A549 (cell line): ENCODE results near the gene MPHOSPH9. TPM values are rescaled to one million over a fixed set of nuclear protein-coding genes. Genes with fewer than 3 reads are reported as not detected.
A peak's percentile ranks its signal among the peaks of the same experiment; 100 is the strongest.
"Not testable (repeated sequence)": the region's sequence is repeated elsewhere in the genome, so short reads cannot be mapped to it uniquely, and the experiment has no call there.

Experiments
- ATAC-seq, 2 experiments: fragments of 200-7000 bp in 1 of 2; fragments of >200 bp in 1 of 2; cut with Nextera tagmentation in 1 of 2; cut with Tn5 transposase in 1 of 2; 3 replicates each; pipeline versions ENCODE4 v1.8.0 to v1.9.1; 2018 to 2020; ENCODE audit warnings: mild to moderate bottlenecking in 1 of 2, moderate library complexity in 1 of 2
- CTCF ChIA-PET: fragments of 300-600 bp; sonication (Branson Sonifier 250); formaldehyde crosslinking; extraction: SDS; loops from one replicate; lab custom pipeline; 2021; ENCODE audit warnings: antibody characterized with exemption, inconsistent platforms; lab: Yijun Ruan, JAX
- POLR2A ChIA-PET: fragments of 350-600 bp; formaldehyde crosslinking; extraction: SDS; loops from one replicate; lab custom pipeline; 2021; ENCODE audit warnings: antibody characterized with exemption, inconsistent platforms; lab: Yijun Ruan, JAX
- DNase-seq, 2 experiments: peaks; one replicate each; pipeline versions ENCODE4 v3.0.0 to v3.0.0-alpha.2; 2011 to 2016; ENCODE audit warnings: low read depth in 1 of 2, low spot score in 1 of 2
- FAIRE-seq: peaks from 2 replicates; lab custom pipeline; 2011; peaks lifted over from hg19 to GRCh38; lab: Jason Lieb, UNC
- H3K27ac ChIP-seq, 2 experiments: fragments of >200 bp; sonication (Bioruptor Twin); formaldehyde crosslinking; 3 replicates each; pipeline ENCODE4 v1.5.1; 2016 to 2017
- H3K4me1 ChIP-seq: fragments of >200 bp; sonication (Bioruptor Twin); formaldehyde crosslinking; 3 replicates; pipeline ENCODE4 v1.6.1; 2016
- H3K4me2 ChIP-seq: fragments of >200 bp; sonication (Bioruptor Twin); formaldehyde crosslinking; 3 replicates; pipeline ENCODE4 v1.6.1; 2016
- H3K4me3 ChIP-seq: fragments of >200 bp; sonication (Bioruptor Twin); formaldehyde crosslinking; 3 replicates; pipeline ENCODE4 v1.5.1; 2016
- H3K9me3 ChIP-seq: fragments of >200 bp; sonication (Bioruptor Twin); formaldehyde crosslinking; 3 replicates; pipeline ENCODE4 v1.6.1; 2016
- CBX2 ChIP-seq: fragments of 200-600 bp; sonication (generic); IDR thresholded peaks from 2 replicates; pipeline ENCODE4 v1.6.1; 2016; ENCODE audit warnings: low read depth, mild to moderate bottlenecking, borderline replicate concordance
- CEBPB ChIP-seq, 2 experiments: fragments of >200 bp in 1 of 2; sonication (Bioruptor Twin) in 1 of 2; formaldehyde crosslinking in 1 of 2; IDR thresholded peaks; 2 replicates each; pipeline ENCODE4 v1.6.1; 2012 to 2016
- CTCF ChIP-seq: fragments of >200 bp; sonication (Bioruptor Twin); formaldehyde crosslinking; IDR thresholded peaks from 3 replicates; pipeline ENCODE4 v1.5.1; 2016
- E2F6 ChIP-seq: IDR thresholded peaks from 2 replicates; pipeline ENCODE4 v1.6.1; 2012; ENCODE audit warnings: low read depth, borderline replicate concordance
- ELK1 ChIP-seq: fragments of 150-350 bp; IDR thresholded peaks from 2 replicates; pipeline ENCODE4 v1.6.1; 2014; ENCODE audit warnings: low read depth, mild to moderate bottlenecking, low read length
- HOXB13 ChIP-seq: fragments of 250-450 bp; sonication (Bioruptor Pico); IDR thresholded peaks from 2 replicates; pipeline ENCODE4 v1.5.0; 2020; ENCODE audit warnings: low read depth, mild to moderate bottlenecking, moderate library complexity
- JUN ChIP-seq, 2 experiments: fragments of >200 bp; sonication (Bioruptor Twin); formaldehyde crosslinking; IDR thresholded peaks; 2 replicates in 1 of 2; 3 replicates in 1 of 2; pipeline ENCODE4 v1.6.1; 2016 to 2017
- KDM5A ChIP-seq: fragments of 200-600 bp; sonication (generic); IDR thresholded peaks from 2 replicates; pipeline ENCODE4 v1.6.1; 2016; ENCODE audit warnings: antibody characterized with exemption, mild to moderate bottlenecking
- MAX ChIP-seq: IDR thresholded peaks from 2 replicates; pipeline ENCODE4 v1.6.1; 2012
- PHF8 ChIP-seq: fragments of 200-600 bp; sonication (generic); IDR thresholded peaks from 2 replicates; pipeline ENCODE4 v1.6.1; 2016; ENCODE audit warnings: low read depth, mild to moderate bottlenecking, antibody characterized with exemption, moderate library complexity, borderline replicate concordance
- RARB ChIP-seq: fragments of 250-450 bp; sonication (Bioruptor Pico); IDR thresholded peaks from 2 replicates; pipeline ENCODE4 v1.8.0; 2021; ENCODE audit warnings: mild to moderate bottlenecking, moderate library complexity
- ZNF302 ChIP-seq: fragments of 250-450 bp; sonication (Bioruptor Pico); IDR thresholded peaks from 2 replicates; pipeline ENCODE4 v1.9.0; 2021; ENCODE audit warnings: inconsistent platforms, mild to moderate bottlenecking, moderate library complexity
- WGBS: methylation state at CpG from one replicate; pipeline ENCODE4 v1.1.6; 2017; ENCODE audit errors: missing lambda C conversion rate; 5-methylcytosine and 5-hydroxymethylcytosine counted together
- polyA plus RNA-seq, 4 experiments: library from polyadenylated mRNA; depleted of rRNA in 3 of 4; stranded (reverse); fragments of >200 nt; fragmentation: RNase III in 1 of 4; extraction: RNeasy Plus Mini Kit Qiagen cat#74134 plus additional on column Dnase treatment in 1 of 4; gene quantifications; 2 replicates in 3 of 4; 3 replicates in 1 of 4; pipeline ENCODE4 v1.2.3, GENCODE V29; 2011 to 2017

The MPHOSPH9 gene
- polyA plus RNA-seq, 2 of the 4 experiments (the other 2 are of a cell fraction) = 31.0 to 74.9 TPM

GRCh38 chr12:123254853-123255446, 22.0 kb upstream of the MPHOSPH9 start (continued):
- TF ChIP-seq PHF8 (no peak), CTCF (no peak), JUN (IDR thresholded peaks at IDR 0.05) (no peak), HOXB13 (no peak), CEBPB (IDR thresholded peaks at IDR 0.05) (no peak)

GRCh38 chr12:123253641-123254459, 20.9 kb upstream of the MPHOSPH9 start:
- Histone ChIP-seq H3K9me3 (no peaks in the 10 kb centered on the region), H3K4me1 (peaks cover 34% of the 10 kb centered on the region), H3K4me3 (no peak overlapping the region), H3K4me2 (no peak overlapping the region), H3K27ac (no peak overlapping the region)
- no peak for FAIRE-seq
- TF ChIP-seq CBX2 = no peak
- TF ChIP-seq ZNF302 = no peak
- TF ChIP-seq KDM5A = no peak
- POLR2A ChIA-PET = no interaction called here
- no peak for ATAC-seq
- 90% methylated on average over 23 of the region's 24 CpGs for WGBS
- DNase-seq = no peak
- CTCF ChIA-PET = interaction anchor here (1.1 to 3.7 kb wide), 3 partner anchors 13 to 16 kb away, joined by 3 to 17 read pairs (median 3); no protein-coding TSS in a partner anchor

- not testable (repeated sequence) for H3K9me3 ChIP-seq, ATAC-seq, FAIRE-seq, DNase-seq, H3K4me3 ChIP-seq
- WGBS = 92% methylated on average over 9 of the region's 9 CpGs
- peak overlapping the region; percentile 63; the same call in 1 of the 3 replicates for H3K4me2 ChIP-seq
- H3K4me1 ChIP-seq = peaks cover 26% of the 10 kb centered on the region
- ChIA-PET CTCF (interaction anchor here (1.0 to 3.7 kb wide), 5 partner anchors 14 to 350 kb away, joined by 3 to 17 read pairs (median 3); partner anchors contain the start of gene DDX55), POLR2A (interaction anchor here (1.1 to 2.3 kb wide), 2 partner anchors 20 to 113 kb away, joined by 3 to 22 read pairs; partner anchors contain the start of genes MPHOSPH9 and MTRFR)
- H3K27ac ChIP-seq = peak overlapping the region; percentile 86 to 93
Observed at GRCh38 chr12:123252365-123252764, 19.4 kb upstream of the MPHOSPH9 start.

- H3K27ac ChIP-seq = peak overlapping the region; percentile 86 to 93
- POLR2A ChIA-PET = interaction anchor here (0.9 to 2.3 kb wide), 3 partner anchors 9 to 114 kb away, joined by 3 to 22 read pairs (median 4); partner anchors contain the start of genes MPHOSPH9 and MTRFR
- peaks cover 7% of the 10 kb centered on the region; the same call in 1 of the 3 replicates for H3K9me3 ChIP-seq
- CTCF ChIA-PET = interaction anchor here (1.0 to 3.7 kb wide), 7 partner anchors 14 to 350 kb away, joined by 3 to 17 read pairs (median 3); partner anchors contain the start of gene DDX55
- H3K4me2 ChIP-seq = peak overlapping the region; percentile 63
- H3K4me3 ChIP-seq = 0 out of 3 replicates have a peak overlapping the region, but pooled peaks have one; percentile 5
- H3K4me1 ChIP-seq = peaks cover 26% of the 10 kb centered on the region
- no peak for FAIRE-seq
- ATAC-seq = peak in 1 of 2 experiments; percentile 12; a peak in 3 of 6 replicates
- no peak for DNase-seq
- 58% methylated on average over 8 of the region's 8 CpGs for WGBS
- no peak for TF ChIP-seq MAX
- no peak for TF ChIP-seq E2F6
- no peak for TF ChIP-seq ELK1
- no peak for TF ChIP-seq RARB (CRISPR knock-in tag)
Observed at GRCh38 chr12:123251403-123252076, 18.6 kb upstream of the MPHOSPH9 start.
